NOMO-1 treated with dmso at 0.1 percent for 144 hours (cell line): ENCODE data around the gene MYT1.

ENCODE experiments used
- DNase-seq: peaks from one replicate; lab custom pipeline; 2025; ENCODE audit not compliant: unreplicated experiment; lab: John Stamatoyannopoulos, UW

Gene MYT1

GRCh38 chr20:64242797-64243475 is 78.7 kb downstream of the MYT1 start:
- no peak for DNase-seq

- DNase-seq, result no peak
Measured at GRCh38 chr20:64244281-64244805, 80.1 kb downstream of the MYT1 start.

DNA sequence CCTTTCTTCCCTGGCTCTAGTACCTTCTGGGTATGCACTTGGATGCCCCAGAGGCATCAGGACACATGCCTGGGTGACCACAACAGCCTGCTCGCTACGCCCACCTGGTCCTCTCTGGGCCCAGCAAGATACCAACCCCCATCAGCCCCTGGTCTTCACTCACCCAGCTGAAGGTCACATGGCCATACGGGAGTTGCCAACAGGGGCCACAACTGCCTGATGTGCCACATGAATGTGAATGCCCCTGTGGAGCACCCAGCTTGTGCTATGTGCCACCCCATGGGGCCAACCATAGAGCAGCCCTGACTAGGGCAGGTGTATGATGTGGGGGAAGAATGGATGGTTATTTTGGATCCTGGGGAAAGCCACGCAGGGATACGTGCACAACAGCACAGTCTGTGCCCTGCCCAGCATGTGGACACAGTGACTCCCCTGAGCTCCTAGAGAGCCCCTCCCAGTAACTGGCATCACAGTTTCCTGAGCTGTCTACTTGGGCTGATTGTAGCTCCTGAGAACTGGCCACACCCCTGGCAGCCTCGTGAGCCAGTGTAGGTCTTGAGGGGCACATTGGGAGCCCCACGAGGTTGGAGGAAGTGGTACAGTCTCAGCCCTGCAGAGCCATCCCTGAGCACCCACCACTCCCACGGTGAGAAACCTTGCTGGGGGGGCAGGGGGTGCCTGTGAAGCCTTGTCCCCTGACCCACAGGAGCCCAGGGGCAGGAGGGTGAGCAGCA is 80.8 kb downstream of the MYT1 start:
- DNase-seq, result no peak

GRCh38 chr20:64245746-64246595 is 81.7 kb downstream of the MYT1 start:
- no peak for DNase-seq

- DNase-seq, result no peak
Measured at GRCh38 chr20:64246616-64247306, 82.5 kb downstream of the MYT1 start.

DNA sequence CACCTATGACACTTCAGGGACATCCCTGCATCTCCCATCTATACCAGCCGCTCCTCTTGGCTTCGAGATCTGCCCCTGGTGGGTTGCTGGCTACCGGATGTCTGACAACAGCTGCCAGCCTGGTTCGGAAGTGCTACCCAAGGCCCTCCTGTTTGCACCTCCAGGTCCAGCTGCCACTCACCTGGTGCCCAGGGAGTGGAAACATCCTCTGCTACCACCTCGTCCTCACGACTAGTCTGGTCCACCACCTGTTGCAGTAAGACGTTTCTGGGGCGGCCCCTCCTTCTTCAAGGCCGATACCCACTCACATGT is 83.0 kb downstream of the MYT1 start:
- DNase-seq, result no peak

DNA sequence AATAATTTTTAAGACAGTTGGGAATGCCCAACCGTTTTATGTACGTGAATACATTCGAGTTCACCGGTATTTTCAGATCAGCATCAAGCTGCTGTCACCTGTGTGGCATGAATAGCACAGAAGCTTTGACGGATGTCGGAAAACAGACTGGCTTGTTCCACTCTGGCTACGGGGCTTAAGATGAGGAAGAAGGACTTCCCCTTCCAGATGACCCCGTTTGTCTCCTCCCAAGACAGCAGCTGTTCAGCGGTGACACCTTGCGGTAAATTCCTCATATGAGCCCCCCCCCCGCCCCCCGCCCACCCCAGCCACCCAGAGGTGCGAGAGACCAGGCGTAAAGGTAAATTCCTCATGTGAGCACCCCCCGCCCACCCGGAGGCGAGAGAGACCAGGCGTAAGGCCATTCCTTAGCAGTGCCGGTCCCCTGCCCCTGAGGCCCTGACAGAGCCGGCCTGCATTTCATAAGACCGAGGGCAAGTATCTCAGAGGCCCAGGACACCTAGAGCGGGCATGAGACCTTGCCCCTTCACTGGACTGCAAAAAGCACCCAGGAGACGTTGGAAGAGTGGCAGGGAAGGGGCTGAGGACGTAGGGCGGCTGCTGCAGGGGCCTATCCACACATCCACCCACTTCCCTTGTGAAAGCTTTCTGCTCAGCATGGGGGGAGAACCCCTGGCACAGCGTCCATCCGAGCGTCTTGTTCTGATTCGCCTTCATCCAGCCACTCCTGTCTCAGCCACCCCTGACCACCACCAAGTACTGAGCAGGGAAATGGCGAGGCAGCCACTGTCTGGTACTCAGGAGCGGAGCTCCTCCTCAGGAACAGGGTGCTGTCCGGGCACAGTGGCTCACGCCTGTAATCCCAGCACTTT is 84.0 kb downstream of the MYT1 start:
- DNase-seq, result no peak

DNA sequence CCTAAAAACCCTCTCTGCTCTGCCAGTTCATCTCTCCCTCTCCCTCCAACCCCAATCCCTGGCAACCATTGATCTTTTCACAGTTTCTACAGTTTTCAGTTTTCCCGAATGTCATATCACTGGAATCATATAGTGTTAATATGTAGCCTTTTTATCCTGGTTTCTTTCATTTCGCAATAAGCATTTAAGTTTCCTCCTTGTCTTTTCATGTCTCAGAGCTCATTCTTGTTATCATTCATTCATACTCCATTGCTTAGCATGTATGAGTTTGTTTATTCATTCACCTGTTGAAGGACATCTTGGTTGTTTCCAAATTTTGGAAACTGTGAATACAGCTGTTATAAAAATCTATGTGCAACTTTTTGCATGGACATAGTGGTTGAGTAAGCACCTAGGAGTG is 85.8 kb downstream of the MYT1 start:
- DNase-seq, result no peak

- DNase-seq, result no peak
Measured at GRCh38 chr20:64253000-64253383, 88.7 kb downstream of the MYT1 start.

DNA sequence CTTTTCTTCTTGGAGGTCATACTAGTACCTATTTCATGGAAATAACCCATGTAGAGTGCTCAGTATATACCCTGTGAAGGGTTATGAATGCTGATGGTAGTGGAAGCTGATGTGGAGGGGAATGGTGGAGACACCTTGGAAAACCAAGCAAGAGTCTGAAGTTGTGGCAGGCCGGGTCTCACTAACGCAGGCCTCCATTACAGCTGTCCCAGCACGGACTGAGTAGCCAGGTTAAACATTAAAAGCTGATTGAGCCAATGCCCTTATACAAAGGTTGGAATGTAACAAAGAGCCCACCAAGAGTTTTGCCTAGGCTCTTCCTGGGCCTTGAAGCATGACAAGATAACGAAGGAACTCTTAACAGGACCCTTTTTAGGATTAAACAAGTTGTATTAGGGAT is 89.2 kb downstream of the MYT1 start:
- no peak for DNase-seq

- no peak for DNase-seq
Measured at GRCh38 chr20:64254156-64254555, 89.9 kb downstream of the MYT1 start.

GRCh38 chr20:64254571-64255360 is 90.5 kb downstream of the MYT1 start:
- DNase-seq, result no peak

- DNase-seq, result peak; percentile 79
Measured at GRCh38 chr20:64255361-64256281, 91.4 kb downstream of the MYT1 start, which contains the start of gene PCMTD2. PCMTD2 (plus strand) TSS chr20:64255748; CDS start chr20:64259966, 4,218 bp downstream.

- DNase-seq, result peak; percentile 9
Measured at GRCh38 chr20:64256282-64256935, 92.2 kb downstream of the MYT1 start.

GRCh38 chr20:64257107-64257757 is 93.0 kb downstream of the MYT1 start:
- no peak for DNase-seq

DNA sequence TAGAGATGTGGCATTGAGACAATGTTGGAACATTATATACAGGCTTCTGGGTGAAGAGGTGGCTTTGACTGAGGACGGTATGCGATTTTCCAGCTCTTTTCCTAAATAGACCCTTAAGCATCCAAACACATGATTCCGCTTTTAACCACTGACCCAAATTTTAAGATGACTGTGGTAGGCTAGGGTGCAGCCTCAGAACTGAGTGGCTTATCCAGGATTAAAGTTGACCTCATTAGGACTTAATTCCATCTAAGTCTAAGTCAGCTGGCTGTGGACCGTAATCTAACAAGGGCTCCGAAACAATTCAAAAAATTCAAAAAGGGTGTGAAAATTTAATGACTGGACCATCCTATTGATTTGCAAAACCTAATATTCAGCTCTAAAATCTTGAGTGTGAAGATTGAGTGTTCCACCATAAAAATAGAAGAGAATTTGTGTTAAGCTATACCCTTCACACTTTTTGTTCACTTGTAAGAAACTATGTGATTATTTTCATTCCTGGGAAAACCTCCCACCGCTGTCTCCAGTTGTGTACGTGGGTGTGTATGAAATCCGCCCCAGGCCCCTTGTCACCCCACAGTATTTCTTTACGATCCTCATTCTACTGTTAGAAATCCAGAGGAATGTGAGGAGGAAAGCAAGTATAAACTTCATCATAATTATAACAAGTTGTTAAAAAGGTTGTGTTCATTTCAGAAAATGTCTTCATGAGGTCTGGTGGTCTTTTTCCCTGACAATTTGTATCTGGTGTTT is 94.0 kb downstream of the MYT1 start:
- no peak for DNase-seq

DNA sequence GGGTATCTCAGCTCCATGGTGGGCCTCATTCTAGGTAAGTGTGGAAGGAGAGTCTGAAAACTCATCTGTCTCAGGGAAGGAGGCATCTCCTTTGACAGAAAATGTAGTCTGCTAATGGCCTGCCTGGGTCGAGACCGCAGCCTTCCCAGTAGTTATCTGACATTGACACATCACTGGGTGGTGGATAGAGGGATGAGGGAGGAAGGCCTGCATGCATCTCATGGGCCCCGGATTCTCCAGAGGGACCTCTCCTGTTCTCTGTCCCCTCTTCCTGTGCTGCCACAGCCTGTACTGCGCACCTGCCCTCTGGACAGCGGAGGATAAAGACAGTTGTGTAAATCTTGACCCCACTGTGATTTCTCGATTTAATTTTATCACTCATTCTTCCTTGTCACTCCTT is 96.0 kb downstream of the MYT1 start:
- no peak for DNase-seq
